Caco-2 (cell line): Measurements from ENCODE around the gene RALGAPA2. TPM values are rescaled to one million over a fixed set of nuclear protein-coding genes. Genes with fewer than 3 reads are reported as not detected.

Experiments used
- BruUV-seq: library from RNA; stranded (reverse); fragments of 400-500 nt; replicated peaks from 2 replicates; lab custom pipeline; 2021; lab: Mats Ljungman, UMichigan
- CTCF ChIA-PET: fragments of 300-600 bp; sonication (Branson Sonifier 250); formaldehyde crosslinking; loops from one replicate; lab custom pipeline; 2022; ENCODE audit warnings: antibody characterized with exemption; lab: Charles Lee
- POLR2A ChIA-PET: fragments of 300-600 bp; sonication (Branson Sonifier 250); formaldehyde crosslinking; loops from one replicate; lab custom pipeline; 2022; ENCODE audit warnings: antibody characterized with exemption; lab: Charles Lee
- DNase-seq, 2 experiments: peaks; one replicate each; pipeline versions ENCODE4 v3.0.0 to v3.0.0-alpha.2; 2020 to 2022
- H3K27me3 ChIP-seq: replicated peaks from 2 replicates; pipeline ENCODE4 v1.6.0; 2011; ENCODE audit warnings: low read length; ENCODE audit not compliant: control insufficient read depth, insufficient read depth
- H3K36me3 ChIP-seq: 2 replicates; pipeline ENCODE4 v1.5.1; 2011; ENCODE audit warnings: low read length; ENCODE audit not compliant: control insufficient read depth, insufficient read depth
- H3K4me1 ChIP-seq: fragments of 250-450 bp; sonication (Bioruptor Pico); 2 replicates; pipeline ENCODE4 v1.5.1; 2020; ENCODE audit warnings: mild to moderate bottlenecking
- H3K4me3 ChIP-seq: 2 replicates; pipeline ENCODE4 v1.5.1; 2011; ENCODE audit warnings: low read depth, mild to moderate bottlenecking, control low read depth, low read length
- H3K9me3 ChIP-seq: fragments of 250-450 bp; sonication (Bioruptor Pico); 2 replicates; pipeline ENCODE4 v1.5.1; 2020; ENCODE audit warnings: mild to moderate bottlenecking, moderate library complexity
- H3K27ac Mint-ChIP-seq: one replicate; pipeline ENCODE4 v1.8.0; 2022; ENCODE audit warnings: mixed read lengths; ENCODE audit not compliant: unreplicated experiment
- H3K27me3 Mint-ChIP-seq: one replicate; pipeline ENCODE4 v1.8.0; 2022; ENCODE audit warnings: mixed read lengths; ENCODE audit not compliant: insufficient read depth, unreplicated experiment
- H3K36me3 Mint-ChIP-seq: one replicate; pipeline ENCODE4 v1.8.0; 2022; ENCODE audit warnings: mild to moderate bottlenecking, mixed read lengths; ENCODE audit not compliant: insufficient read depth, unreplicated experiment
- H3K4me1 Mint-ChIP-seq: one replicate; pipeline ENCODE4 v1.8.0; 2022; ENCODE audit warnings: low read depth, mixed read lengths; ENCODE audit not compliant: unreplicated experiment
- H3K4me3 Mint-ChIP-seq: one replicate; pipeline ENCODE4 v1.8.0; 2022; ENCODE audit warnings: mild to moderate bottlenecking, moderate library complexity, mixed read lengths; ENCODE audit not compliant: unreplicated experiment
- H3K9me3 Mint-ChIP-seq: one replicate; pipeline ENCODE4 v1.8.0; 2022; ENCODE audit warnings: mixed read lengths; ENCODE audit not compliant: unreplicated experiment
- intact Hi-C: fragments of 100-400 bp; cut with micrococcal nuclease; formaldehyde crosslinking; loops from one replicate; pipeline ENCODE4 v1.10.0; 2022; ENCODE audit not compliant: unreplicated experiment
- total RNA-seq: library from RNA; stranded (reverse); gene quantifications from 2 replicates; pipeline ENCODE4 v1.2.3, GENCODE V29; 2022
- TF ChIP-seq, protein P1 (sequence below), 2 experiments: fragments of 200-600 bp in 1 of 2; IDR thresholded peaks; 1 replicate in 1 of 2; 2 replicates in 1 of 2; pipeline versions ENCODE4 v1.5.1 to v1.8.0; 2011 to 2022; ENCODE audit warnings: antibody characterized with exemption in 1 of 2, control low read depth in 1 of 2, inconsistent platforms in 1 of 2, low read depth in 1 of 2, low read length in 1 of 2, mild to moderate bottlenecking in 1 of 2, moderate library complexity in 1 of 2; ENCODE audit not compliant: insufficient read depth in 1 of 2, severe bottlenecking in 1 of 2, unreplicated experiment in 1 of 2

Gene RALGAPA2
- total RNA-seq, 1 experiment from 2014 or later = 17.3 TPM

DNA sequence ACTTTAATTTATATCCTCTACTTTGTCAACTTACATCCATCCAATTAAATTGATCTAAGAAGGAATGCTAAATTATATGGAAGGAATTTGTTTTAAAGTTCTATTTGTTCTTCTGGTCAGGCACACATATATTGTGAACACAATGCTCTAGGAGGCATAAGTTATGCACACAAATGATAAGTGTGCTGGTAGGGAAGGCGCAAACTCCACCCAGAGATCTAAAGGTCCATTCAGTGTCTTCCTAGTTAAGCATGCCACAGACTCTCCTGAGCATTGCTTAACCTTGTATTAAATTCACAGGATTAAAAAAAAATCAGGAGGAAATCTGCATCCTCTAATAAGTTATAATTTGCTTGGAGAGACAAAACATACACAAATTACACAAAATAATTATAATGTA is 127.3 kb downstream of the RALGAPA2 start:
- no peaks in the 10 kb centered on the region for H3K36me3 Mint-ChIP-seq
- no peak for DNase-seq
- Histone ChIP-seq H3K9me3 (no peaks in the 10 kb centered on the region), H3K4me1 (no peaks in the 10 kb centered on the region), H3K27me3 (no peaks in the 10 kb centered on the region), H3K4me3 (no peak overlapping the region), H3K36me3 (no peaks in the 10 kb centered on the region)
- H3K27me3 Mint-ChIP-seq = no peaks in the 10 kb centered on the region
- peaks cover 11% of the 10 kb centered on the region for H3K9me3 Mint-ChIP-seq
- H3K4me1 Mint-ChIP-seq = no peaks in the 10 kb centered on the region
- intact Hi-C loops = no loop called here
- H3K4me3 Mint-ChIP-seq = no peak overlapping the region
- no TSS peak for BruUV-seq
- TF ChIP-seq, protein P1, sequence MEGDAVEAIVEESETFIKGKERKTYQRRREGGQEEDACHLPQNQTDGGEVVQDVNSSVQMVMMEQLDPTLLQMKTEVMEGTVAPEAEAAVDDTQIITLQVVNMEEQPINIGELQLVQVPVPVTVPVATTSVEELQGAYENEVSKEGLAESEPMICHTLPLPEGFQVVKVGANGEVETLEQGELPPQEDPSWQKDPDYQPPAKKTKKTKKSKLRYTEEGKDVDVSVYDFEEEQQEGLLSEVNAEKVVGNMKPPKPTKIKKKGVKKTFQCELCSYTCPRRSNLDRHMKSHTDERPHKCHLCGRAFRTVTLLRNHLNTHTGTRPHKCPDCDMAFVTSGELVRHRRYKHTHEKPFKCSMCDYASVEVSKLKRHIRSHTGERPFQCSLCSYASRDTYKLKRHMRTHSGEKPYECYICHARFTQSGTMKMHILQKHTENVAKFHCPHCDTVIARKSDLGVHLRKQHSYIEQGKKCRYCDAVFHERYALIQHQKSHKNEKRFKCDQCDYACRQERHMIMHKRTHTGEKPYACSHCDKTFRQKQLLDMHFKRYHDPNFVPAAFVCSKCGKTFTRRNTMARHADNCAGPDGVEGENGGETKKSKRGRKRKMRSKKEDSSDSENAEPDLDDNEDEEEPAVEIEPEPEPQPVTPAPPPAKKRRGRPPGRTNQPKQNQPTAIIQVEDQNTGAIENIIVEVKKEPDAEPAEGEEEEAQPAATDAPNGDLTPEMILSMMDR (IDR thresholded peaks at IDR 0.05; ENCODE audit: insufficient read depth in 1 of 2, low read depth in 1 of 2, low read length in 1 of 2, severe bottlenecking in 1 of 2, unreplicated experiment in 1 of 2) = no peak
- CTCF ChIA-PET = no interaction called here
- H3K27ac Mint-ChIP-seq = no peak overlapping the region
- POLR2A ChIA-PET = no interaction called here

DNA sequence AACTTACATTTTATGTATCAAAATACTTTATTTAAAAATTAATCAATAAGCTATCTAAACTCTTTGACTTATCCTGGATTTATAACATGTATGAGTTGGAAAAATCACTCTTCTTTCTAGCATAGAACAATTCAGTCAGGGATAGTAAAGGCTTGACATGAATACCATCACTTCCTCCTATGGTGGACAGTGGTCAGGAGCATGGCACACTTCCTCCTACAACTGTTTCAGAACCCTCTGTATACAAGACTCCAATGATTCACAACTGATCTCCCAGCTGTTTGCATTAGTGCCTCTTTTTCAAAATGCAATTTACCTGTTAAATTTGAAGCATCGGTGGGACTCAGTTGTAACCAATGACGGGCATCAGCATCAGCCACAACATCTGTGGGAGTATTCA is 129.7 kb downstream of the RALGAPA2 start:
- DNase-seq = no peak
- H3K9me3 Mint-ChIP-seq = peaks cover 11% of the 10 kb centered on the region
- ChIA-PET POLR2A (no interaction called here), CTCF (no interaction called here)
- Histone ChIP-seq H3K27me3 (no peaks in the 10 kb centered on the region), H3K4me3 (no peak overlapping the region), H3K4me1 (no peaks in the 10 kb centered on the region), H3K9me3 (no peaks in the 10 kb centered on the region), H3K36me3 (no peaks in the 10 kb centered on the region)
- no peak overlapping the region for H3K4me3 Mint-ChIP-seq
- TF ChIP-seq, protein P1 (IDR thresholded peaks at IDR 0.05; ENCODE audit: insufficient read depth in 1 of 2, low read depth in 1 of 2, low read length in 1 of 2, severe bottlenecking in 1 of 2, unreplicated experiment in 1 of 2) = no peak
- no peaks in the 10 kb centered on the region for H3K4me1 Mint-ChIP-seq
- intact Hi-C loops = no loop called here
- no peak overlapping the region for H3K27ac Mint-ChIP-seq
- no TSS peak for BruUV-seq
- H3K36me3 Mint-ChIP-seq = no peaks in the 10 kb centered on the region
- no peaks in the 10 kb centered on the region for H3K27me3 Mint-ChIP-seq

DNA sequence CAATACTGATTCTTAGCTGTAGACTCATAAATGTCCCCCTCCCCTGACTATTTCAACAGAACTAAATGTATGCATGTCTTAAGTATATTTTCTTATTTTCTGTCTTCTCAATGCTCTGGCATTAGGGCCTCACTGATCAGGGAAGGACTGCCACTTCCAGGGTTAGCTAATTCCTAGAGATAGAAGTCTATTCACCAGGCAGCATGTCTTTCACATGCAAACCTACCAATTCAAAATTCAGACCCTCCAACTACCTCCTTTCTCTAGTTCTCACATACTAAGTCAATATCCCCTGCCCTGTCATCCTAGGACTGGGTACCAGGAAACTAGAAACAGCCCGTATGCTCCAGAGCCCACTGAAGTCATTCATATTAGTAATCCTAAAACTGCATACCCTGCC is 132.3 kb downstream of the RALGAPA2 start:
- H3K27me3 ChIP-seq = no peaks in the 10 kb centered on the region
- TF ChIP-seq, protein P1 (IDR thresholded peaks at IDR 0.05; ENCODE audit: insufficient read depth in 1 of 2, low read depth in 1 of 2, low read length in 1 of 2, severe bottlenecking in 1 of 2, unreplicated experiment in 1 of 2) = no peak
- Mint-ChIP-seq H3K27me3 (no peaks in the 10 kb centered on the region), H3K9me3 (no peaks in the 10 kb centered on the region), H3K36me3 (peaks cover 3% of the 10 kb centered on the region), H3K4me1 (peaks cover 2% of the 10 kb centered on the region), H3K4me3 (no peak overlapping the region), H3K27ac (no peak overlapping the region)
- DNase-seq = no peak
- intact Hi-C loops = no loop called here
- H3K36me3 ChIP-seq = no peaks in the 10 kb centered on the region
- H3K9me3 ChIP-seq = no peaks in the 10 kb centered on the region
- no TSS peak for BruUV-seq
- ChIA-PET POLR2A (no interaction called here), CTCF (interaction anchor here (1.0 kb wide), 1 partner anchor 14 kb away, joined by 3 read pairs; no protein-coding TSS in a partner anchor)
- no peaks in the 10 kb centered on the region for H3K4me1 ChIP-seq
- H3K4me3 ChIP-seq = no peak overlapping the region
